IPS-11a (cell line): Measurements from ENCODE around the gene EPO.
"Not testable (repeated sequence)": the region's sequence is repeated elsewhere in the genome, so short reads cannot be mapped to it uniquely, and the experiment has no call there.

Experiments used
- H3K4me3 ChIP-seq: one replicate; pipeline ENCODE4 v1.5.1; 2013; ENCODE audit warnings: low read depth, low read length, control low read depth

Gene EPO

DNA sequence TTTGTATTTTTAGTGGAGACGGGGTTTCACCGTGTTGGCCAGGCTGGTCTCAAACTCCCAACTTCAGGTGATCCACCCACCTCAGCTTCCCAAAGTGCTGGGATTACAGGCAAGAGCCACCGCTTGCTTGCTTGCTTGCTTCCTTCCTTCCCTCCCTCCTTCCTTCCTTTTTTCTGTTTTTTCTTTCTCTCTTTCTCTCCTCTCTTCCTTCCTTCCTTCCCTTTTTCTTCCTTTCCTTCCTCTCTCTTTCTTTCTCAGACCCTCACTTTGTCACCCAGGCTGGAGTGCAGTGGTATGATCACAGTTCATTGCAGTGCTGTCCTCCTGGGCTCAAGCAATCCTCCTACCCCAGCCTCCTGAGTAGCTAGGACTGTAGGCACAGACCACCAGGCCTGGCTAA, 19.2 kb upstream of the EPO start:
- H3K4me3 ChIP-seq: not testable (repeated sequence)

DNA sequence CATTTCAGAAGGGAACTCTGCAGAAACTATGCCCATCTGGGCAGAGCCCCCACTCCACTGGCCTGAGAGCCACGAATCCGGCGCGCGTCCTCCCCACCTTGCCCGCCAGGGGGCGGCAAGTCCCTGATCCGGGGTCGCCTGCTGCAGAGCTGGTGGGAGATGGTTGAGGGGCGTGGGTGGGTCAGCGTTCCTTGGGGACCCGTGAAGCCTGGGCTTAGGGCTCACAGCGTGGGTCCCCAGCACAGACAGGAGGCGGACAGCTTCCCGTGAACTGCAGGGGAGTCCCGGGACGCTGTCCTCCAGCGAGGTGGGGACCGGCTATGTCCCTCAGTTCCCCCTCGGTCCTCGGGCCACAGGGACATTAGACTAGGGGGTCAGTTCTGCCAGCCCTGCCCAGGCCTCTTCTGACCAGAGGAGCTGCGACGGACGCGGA, 14.9 kb upstream of the EPO start:
- peak overlapping the region; percentile 55 for H3K4me3 ChIP-seq

DNA sequence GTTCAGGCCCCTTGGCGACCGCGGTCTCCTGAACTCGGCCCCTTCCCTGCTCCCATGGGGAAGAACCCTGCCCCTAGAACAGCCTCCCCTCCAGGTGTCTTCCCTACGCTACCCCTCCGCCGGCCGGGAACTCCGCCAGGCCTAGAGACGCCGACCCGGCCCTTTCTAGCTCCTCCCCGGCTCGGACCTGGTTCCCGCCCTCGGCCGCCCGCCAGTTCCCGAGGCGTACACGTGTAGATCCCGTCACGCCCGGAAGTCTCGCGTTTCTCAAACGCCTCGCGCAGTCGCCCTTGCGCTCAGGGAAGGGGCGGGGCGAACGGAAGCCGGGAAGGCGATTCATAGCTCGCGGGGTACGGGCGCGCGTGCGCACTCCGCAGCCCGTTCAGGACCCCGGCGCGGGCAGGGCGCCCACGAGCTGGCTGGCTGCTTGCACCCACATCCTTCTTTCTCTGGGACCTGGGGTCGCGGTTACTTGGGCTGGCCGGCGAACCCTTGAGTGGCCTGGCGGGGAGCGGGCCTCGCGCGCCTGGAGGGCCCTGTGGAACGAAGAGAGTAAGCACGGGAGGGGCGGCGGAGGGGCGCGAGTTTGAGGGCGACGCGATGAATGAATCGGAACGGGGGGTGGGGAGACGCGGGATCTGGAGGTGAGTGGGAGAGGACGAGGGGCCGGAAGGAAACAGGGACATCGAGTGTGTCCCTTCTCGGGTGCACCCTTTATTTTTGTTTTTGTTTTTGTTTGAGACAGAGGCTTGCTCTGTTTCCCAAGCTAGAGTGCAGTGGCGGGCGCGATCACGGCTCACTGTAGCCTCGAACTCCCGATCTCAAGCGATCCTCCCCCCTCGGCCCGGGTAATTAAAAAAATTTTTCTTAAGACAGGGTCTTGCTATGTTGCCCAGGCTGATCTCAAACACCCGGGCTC, 14.3 kb upstream of the EPO start, which contains the start of gene POP7:
TSS of gene POP7 (plus strand) at position 369 of the 919 bp plus-strand sequence. CDS start 710 bp downstream, outside the sequence.
- peak within 1 kb of the TSS; percentile 72 for H3K4me3 ChIP-seq

DNA sequence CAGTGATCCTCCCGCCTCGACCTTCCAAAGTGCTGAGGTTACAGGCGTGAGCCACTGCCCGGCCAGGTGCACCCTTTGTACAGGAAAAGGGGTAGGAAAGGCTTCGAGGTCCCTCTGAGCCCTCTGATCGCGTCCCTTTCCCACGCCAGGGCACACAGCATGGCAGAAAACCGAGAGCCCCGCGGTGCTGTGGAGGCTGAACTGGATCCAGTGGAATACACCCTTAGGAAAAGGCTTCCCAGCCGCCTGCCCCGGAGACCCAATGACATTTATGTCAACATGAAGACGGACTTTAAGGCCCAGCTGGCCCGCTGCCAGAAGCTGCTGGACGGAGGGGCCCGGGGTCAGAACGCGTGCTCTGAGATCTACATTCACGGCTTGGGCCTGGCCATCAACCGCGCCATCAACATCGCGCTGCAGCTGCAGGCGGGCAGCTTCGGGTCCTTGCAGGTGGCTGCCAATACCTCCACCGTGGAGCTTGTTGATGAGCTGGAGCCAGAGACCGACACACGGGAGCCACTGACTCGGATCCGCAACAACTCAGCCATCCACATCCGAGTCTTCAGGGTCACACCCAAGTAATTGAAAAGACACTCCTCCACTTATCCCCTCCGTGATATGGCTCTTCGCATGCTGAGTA, 13.5 kb upstream of the EPO start:
- H3K4me3 ChIP-seq: peak overlapping the region; percentile 72

DNA sequence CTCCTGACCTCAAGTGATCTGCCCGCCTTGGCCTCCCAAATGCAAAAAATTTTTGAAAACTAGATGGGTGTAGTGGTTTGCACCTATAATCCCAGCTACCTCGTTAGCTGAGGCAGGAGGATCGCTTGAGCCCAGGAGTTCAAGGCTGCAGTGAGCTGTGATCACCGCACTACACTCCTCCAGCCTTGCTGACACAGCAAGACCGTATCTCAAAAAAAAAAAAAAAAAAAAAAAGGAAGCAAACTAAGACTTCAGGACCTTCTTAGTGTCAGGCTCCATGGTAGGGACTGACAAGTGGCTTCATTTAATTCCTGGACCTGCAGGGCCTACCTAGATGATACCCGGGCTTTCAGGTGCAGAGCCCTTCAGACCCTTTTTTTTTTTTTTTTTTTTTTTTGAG, 11.9 kb upstream of the EPO start:
- no peak overlapping the region for H3K4me3 ChIP-seq

DNA sequence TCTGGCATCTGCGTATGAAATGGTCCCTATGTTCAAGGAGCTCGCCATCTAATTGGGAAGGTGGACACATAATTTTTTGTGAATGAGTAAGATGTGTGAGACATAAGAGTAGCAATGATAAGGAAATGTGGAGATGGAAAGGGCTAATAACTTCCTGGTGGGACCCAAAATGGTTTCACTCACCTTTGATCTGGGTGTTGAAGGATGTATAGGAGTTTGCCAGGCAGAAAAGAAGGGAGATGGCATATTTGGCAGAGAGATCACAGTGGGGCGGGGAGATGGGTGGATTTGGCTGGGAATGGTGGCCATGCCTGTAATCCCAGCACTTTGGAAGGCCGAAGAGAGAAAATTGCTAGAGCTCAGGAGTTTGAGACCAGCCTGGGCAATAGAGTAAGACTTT, 9.8 kb upstream of the EPO start:
- no peak overlapping the region for H3K4me3 ChIP-seq

DNA sequence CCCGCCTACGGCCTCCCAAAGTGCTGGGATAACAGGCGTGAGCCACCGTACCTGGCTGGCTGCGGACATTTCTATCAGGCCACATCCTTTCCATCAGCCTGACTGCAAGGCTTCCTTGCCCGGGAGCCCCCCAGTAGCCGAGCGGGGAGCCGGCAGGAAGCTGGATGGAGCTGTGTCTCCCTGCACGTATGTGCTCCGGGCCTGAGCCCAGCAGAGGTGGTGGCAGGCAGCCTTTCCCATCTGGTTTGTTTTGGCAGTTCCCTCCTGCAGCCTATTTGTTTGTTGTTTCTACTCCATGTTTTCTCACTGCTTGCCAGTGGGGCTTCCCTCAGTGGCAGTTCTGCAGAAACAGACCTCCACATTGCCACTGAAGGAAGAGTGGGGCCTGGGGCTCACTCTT, 8.9 kb upstream of the EPO start:
- no peak overlapping the region for H3K4me3 ChIP-seq

DNA sequence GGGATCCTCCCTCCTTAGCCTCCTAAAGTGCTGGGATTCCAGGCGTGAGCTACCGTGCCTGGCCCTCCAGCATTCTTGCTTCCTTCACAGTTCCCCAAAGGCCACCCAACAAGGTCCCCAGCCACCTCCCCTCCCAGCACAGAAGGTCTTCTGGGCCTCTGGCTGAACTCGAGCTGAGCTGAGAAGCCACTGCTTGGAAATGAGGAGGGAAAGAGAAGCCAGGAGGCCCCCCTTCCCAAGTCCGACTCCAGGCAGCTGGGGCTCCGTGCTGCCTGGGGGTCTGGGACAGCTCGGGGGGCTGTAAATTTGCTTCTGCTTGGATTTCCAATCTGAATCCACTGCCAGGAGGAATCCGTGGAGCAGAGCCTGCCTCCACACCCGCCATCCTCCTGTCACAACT, 5.5 kb upstream of the EPO start:
- H3K4me3 ChIP-seq: no peak overlapping the region

DNA sequence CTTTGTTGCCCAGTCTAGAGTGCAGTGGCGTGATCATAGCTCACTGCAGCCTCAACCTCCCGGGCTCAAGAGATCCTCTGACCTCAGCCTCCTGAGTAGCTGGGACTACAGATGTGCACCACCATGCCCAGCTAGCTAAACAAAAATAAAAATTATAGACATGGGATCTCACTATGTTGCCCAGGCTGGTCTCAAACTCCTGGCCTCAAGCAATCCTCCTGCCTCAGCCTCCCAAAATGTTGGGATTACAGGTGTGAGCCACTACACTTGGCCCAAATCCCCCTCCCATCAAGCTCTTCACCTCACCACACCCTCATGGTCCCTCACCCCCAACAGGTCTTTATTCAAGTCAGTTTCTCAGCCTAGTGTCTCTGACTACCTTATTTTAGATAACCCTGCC, 3.2 kb upstream of the EPO start:
- H3K4me3 ChIP-seq: not testable (repeated sequence)

DNA sequence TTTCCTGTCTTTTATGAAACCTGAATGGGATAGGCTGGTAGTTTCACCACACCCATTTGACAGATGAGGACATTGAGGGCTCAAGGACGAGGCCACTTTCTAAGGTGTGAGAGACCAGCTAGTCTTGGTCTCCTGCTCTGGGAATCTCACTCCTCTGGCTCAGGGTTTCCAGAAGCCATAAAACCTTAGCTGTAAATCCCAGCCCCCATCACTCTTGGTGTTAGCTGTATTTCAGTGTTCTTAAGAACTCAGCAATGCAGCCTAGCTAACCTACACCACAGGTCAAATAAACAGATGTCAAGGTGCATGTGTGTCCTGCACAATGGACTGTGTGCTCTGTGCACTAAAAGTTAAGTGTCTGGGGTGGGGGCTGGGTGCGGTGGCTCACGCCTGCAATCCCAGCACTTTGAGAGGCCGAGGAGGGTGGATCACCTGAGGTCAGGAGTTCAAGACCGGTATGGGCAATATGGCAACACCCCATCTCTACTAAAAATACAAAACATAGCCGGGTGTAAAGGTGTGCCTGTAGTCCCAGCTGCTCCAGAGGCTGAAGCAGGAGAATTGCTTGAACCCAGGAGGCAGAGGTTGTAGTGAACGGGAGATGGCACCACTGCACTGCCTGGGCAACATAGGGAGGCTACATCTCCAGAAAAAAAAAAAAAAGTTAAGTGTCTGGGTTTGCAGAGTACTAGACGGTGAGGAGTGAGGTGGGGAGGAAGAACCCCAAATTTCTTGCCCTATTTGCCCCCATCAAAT, 567 bp upstream of the EPO start:
- peak overlapping the region; percentile 37 for H3K4me3 ChIP-seq

DNA sequence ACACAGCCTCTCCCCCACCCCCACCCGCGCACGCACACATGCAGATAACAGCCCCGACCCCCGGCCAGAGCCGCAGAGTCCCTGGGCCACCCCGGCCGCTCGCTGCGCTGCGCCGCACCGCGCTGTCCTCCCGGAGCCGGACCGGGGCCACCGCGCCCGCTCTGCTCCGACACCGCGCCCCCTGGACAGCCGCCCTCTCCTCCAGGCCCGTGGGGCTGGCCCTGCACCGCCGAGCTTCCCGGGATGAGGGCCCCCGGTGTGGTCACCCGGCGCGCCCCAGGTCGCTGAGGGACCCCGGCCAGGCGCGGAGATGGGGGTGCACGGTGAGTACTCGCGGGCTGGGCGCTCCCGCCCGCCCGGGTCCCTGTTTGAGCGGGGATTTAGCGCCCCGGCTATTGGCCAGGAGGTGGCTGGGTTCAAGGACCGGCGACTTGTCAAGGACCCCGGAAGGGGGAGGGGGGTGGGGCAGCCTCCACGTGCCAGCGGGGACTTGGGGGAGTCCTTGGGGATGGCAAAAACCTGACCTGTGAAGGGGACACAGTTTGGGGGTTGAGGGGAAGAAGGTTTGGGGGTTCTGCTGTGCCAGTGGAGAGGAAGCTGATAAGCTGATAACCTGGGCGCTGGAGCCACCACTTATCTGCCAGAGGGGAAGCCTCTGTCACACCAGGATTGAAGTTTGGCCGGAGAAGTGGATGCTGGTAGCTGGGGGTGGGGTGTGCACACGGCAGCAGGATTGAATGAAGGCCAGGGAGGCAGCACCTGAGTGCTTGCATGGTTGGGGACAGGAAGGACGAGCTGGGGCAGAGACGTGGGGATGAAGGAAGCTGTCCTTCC, 620 bp downstream of the EPO start:
- H3K4me3 ChIP-seq: peak overlapping the region; percentile 24

DNA sequence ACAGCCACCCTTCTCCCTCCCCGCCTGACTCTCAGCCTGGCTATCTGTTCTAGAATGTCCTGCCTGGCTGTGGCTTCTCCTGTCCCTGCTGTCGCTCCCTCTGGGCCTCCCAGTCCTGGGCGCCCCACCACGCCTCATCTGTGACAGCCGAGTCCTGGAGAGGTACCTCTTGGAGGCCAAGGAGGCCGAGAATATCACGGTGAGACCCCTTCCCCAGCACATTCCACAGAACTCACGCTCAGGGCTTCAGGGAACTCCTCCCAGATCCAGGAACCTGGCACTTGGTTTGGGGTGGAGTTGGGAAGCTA, 1.2 kb downstream of the EPO start:
- no peak overlapping the region for H3K4me3 ChIP-seq

DNA sequence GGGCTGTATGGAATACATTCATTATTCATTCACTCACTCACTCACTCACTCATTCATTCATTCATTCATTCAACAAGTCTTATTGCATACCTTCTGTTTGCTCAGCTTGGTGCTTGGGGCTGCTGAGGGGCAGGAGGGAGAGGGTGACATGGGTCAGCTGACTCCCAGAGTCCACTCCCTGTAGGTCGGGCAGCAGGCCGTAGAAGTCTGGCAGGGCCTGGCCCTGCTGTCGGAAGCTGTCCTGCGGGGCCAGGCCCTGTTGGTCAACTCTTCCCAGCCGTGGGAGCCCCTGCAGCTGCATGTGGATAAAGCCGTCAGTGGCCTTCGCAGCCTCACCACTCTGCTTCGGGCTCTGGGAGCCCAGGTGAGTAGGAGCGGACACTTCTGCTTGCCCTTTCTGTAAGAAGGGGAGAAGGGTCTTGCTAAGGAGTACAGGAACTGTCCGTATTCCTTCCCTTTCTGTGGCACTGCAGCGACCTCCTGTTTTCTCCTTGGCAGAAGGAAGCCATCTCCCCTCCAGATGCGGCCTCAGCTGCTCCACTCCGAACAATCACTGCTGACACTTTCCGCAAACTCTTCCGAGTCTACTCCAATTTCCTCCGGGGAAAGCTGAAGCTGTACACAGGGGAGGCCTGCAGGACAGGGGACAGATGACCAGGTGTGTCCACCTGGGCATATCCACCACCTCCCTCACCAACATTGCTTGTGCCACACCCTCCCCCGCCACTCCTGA, 2.4 kb downstream of the EPO start:
- no peak overlapping the region for H3K4me3 ChIP-seq

DNA sequence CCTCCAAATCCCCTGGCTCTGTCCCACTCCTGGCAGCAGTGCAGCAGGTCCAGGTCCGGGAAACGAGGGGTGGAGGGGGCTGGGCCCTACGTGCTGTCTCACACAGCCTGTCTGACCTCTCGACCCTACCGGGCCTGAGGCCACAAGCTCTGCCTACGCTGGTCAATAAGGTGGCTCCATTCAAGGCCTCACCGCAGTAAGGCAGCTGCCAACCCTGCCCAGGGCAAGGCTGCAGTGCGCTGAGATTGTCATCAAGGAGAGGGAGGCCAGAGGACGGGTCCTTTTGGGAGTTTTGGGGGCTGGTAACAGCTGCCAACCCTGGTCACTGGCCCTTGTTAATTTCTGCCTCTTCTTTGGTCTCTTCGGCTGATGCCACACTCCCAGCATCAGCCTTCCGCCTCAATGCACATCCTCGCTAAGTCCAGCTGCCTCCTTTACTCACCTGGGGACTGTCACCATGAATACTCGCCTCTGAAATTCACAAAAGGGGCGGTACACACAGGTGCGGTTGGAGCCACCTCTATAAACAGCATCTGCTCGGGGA, 3.5 kb downstream of the EPO start:
- no peak overlapping the region for H3K4me3 ChIP-seq

DNA sequence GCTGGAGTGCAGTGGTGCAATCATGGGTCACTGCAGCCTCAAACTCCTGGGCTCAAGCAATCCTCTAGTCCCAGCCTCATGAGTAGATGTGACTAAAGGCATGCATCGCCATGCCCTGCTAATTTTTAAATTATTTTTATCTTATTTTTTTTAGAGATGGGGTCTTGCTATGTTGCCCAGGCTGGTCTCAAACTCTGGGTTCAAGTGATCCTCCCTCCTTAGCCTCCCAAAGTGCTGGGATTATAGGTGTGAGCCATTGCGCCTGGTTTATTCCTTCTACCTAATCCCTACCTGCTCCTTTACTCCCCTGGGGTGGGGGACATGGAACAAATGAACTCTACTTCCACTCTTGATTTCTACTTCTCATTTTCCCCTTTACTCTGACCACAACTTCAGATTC, 4.1 kb downstream of the EPO start:
- H3K4me3 ChIP-seq: not testable (repeated sequence)

DNA sequence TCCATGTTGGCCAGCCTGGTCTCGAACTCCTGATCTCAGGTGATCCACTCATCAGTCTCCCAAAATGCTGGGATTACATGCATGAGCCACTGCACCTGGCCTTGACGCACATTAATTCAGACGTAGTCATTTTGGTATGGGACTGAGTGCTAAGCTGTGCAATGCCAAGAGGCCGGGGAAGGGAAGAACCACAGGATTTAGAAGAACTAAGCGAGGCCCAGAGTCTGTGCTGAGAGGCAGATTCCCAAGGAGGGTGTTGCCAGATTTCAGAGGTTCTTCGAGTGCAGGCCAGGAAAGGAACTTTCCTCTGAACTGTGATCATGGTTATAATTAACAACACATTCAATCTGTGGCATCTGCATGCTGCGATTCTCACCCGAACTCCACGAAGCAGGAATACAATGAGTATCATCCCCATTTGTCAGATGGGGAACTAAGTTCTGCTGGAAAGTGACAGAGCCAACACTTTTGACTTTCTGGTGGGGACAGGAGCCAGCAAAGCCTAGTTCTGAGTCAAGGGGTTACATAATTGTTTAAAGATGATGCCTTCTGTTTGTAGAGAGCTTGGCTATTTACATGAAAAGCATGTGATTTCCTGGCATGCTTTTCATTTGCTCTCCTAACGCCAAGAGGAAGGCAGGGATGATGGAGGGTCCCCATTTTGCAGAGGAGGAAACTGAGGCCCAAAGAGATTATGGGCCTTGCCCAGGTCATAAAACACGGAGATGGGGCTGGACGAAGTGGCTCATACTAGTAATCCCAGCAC, 6.9 kb downstream of the EPO start:
- H3K4me3 ChIP-seq: no peak overlapping the region

DNA sequence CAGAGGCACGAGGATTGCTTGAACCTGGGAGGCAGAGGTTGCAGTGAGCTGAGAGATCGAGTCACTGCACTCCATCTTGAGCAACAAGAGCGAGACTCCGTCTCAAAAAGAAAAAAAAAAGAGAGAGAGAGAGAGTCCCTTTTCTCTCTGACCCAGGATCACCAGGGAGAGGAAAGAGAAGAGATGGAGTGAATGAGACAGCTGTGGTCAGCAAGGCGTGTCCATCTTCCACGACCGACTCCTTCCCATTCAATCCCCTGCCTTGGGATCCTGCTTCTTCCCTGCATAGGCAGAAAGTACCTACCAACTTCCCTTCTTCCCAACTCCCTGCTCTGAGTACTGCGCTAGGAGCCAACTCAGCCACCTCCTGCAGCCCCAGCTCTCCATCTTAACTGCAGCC, 7.9 kb downstream of the EPO start:
- H3K4me3 ChIP-seq: no peak overlapping the region

DNA sequence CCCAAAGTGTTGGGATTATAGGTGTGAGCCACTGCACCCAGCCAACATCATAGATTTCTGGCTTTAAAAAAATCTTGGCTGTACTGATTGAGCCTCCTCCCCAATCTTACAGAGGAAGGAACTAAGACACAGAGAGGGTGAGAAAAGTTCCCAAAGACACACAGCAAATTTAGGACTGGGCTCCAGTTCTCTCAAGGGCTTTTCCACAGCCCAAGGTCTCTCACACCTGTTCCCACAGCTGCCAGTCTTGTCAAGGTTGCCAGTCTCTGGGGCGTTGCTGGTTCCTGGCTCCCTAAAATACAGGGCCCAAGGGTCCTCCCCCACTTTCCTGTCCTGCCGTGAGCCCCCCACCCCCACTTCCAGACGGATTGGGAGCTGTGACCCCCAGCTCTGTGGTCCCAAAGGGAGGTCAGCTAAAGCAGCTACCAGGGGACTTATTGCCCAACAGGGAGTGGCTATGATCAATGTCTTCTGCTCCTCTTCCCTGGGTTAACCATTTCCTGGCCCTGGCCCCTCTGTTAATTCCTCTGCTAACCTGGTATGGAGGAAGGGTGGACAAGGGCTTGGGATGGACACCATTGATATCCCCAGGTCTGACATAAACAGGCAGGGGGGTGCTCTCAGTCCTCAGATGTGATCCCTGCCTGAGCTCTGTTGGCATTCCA, 10.0 kb downstream of the EPO start:
- H3K4me3 ChIP-seq: no peak overlapping the region
